Stimulated activated naive CD8-positive, alpha-beta T cell treated with anti-CD3 and anti-CD28 coated beads, Interleukin-15, Interleukin-2, amounts not matched to agents 100 ng/mL and 50 ng/mL, for 24 hours (primary cell): Measurements from ENCODE around the gene ZBTB32.
"Not testable (repeated sequence)": the region's sequence is repeated elsewhere in the genome, so short reads cannot be mapped to it uniquely, and the experiment has no call there.

Source experiments
- H3K27ac Mint-ChIP-seq: one replicate; pipeline ENCODE4 v1.8.0; 2021; ENCODE audit warnings: mild to moderate bottlenecking, mixed read lengths
- H3K27me3 Mint-ChIP-seq: one replicate; pipeline ENCODE4 v1.8.0; 2021; ENCODE audit warnings: mixed read lengths
- H3K36me3 Mint-ChIP-seq: one replicate; pipeline ENCODE4 v1.8.0; 2021; ENCODE audit warnings: low read depth, mixed read lengths
- H3K4me1 Mint-ChIP-seq: one replicate; pipeline ENCODE4 v1.8.0; 2021; ENCODE audit warnings: low read depth, mixed read lengths
- H3K4me3 Mint-ChIP-seq: one replicate; pipeline ENCODE4 v1.8.0; 2021; ENCODE audit warnings: mild to moderate bottlenecking, mixed read lengths
- H3K9me3 Mint-ChIP-seq: one replicate; pipeline ENCODE4 v1.8.0; 2021; ENCODE audit warnings: mixed read lengths

The ZBTB32 gene

DNA sequence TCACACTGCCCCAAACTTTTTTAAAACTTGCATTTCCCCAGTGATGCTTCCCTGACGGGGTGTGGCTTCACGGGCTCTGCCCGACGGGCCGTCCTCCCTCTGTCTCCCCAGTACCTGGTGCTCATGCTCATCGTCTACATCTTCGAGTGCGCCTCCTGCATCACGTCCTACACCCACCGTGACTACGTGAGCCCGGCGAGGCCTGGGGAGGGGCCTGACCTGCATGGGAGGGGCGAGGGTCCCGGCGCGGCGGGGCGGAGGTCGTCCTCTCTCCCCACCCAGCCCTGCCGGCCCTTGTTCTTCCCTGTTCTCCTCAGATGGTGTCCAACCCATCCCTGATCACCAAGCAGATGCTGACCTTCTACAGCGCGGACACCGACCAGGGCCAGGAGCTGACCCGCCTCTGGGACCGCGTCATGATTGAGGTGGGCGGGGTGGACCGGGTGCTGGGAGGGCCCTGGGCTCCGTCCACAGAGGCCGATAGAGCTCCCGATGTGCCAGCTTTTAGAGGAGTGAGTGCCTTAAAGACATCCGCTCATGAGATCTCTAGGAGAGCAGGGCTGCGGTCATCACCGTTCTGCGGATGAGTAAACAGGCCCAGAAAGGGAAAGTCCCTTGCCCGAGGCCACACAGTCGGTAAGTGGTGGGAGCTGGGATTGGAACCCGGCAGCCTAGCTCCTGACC is 31.1 kb upstream of the ZBTB32 start:
- peaks cover 9% of the 10 kb centered on the region for H3K4me1 Mint-ChIP-seq
- H3K4me3 Mint-ChIP-seq, result peak overlapping the region; percentile 65
- peaks cover 42% of the 10 kb centered on the region for H3K27me3 Mint-ChIP-seq
- peak overlapping the region; percentile 52 for H3K27ac Mint-ChIP-seq
- no peaks in the 10 kb centered on the region for H3K9me3 Mint-ChIP-seq
- no peaks in the 10 kb centered on the region for H3K36me3 Mint-ChIP-seq

GRCh38 chr19:35675589-35676140 is 28.7 kb upstream of the ZBTB32 start:
- no peak overlapping the region for H3K27ac Mint-ChIP-seq
- H3K4me1 Mint-ChIP-seq, result peaks cover 9% of the 10 kb centered on the region
- H3K9me3 Mint-ChIP-seq, result no peaks in the 10 kb centered on the region
- H3K36me3 Mint-ChIP-seq, result no peaks in the 10 kb centered on the region
- no peak overlapping the region for H3K4me3 Mint-ChIP-seq
- H3K27me3 Mint-ChIP-seq, result peaks cover 29% of the 10 kb centered on the region

DNA sequence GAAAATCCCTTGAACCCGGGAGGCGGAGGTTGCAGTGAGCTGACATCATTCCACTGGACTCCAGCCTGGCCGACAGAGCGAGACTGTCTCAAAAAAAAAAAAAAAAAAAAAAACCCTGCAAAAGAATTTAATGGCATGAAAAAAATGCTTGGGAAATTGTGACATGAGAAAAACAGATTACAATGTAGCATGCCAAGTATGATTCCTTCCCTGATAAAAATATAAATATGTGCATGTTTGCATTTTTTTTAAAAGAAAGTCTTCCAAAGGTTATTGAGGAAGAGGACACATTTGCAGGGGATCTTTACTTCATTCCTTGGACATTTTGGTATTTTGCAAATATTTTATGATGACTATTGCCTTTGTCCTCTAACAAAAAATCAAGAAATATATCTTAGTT is 14.5 kb upstream of the ZBTB32 start:
- Mint-ChIP-seq H3K36me3 (no peaks in the 10 kb centered on the region), H3K4me1 (peaks cover 8% of the 10 kb centered on the region), H3K27ac (no peak overlapping the region), H3K9me3 (no peaks in the 10 kb centered on the region), H3K27me3 (no peaks in the 10 kb centered on the region), H3K4me3 (no peak overlapping the region)

GRCh38 chr19:35691106-35691505 is 13.3 kb upstream of the ZBTB32 start:
- not testable (repeated sequence) for H3K36me3 Mint-ChIP-seq, H3K9me3 Mint-ChIP-seq, H3K27me3 Mint-ChIP-seq, H3K4me3 Mint-ChIP-seq, H3K27ac Mint-ChIP-seq, H3K4me1 Mint-ChIP-seq

DNA sequence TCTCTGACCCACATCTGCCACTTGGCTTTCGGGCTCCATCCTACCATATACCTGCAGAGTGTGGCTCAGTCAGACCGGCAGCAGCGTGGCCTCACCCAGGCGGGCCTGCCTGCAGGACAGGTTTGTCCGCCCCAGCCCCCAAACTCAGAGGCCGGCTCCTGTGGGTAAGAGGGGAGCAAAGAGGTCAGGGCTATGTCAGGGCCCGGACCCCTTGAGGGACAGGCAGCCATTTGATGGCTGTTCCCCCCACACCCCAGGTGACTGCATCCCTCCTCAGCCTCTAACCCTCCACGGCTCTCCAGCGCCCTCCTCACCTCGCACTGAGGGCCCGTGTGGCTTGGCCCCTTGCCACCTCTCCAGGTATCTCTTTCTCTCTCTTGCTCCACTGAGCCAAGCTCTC is 12.3 kb upstream of the ZBTB32 start:
- no peak overlapping the region for H3K27ac Mint-ChIP-seq
- H3K9me3 Mint-ChIP-seq, result no peaks in the 10 kb centered on the region
- no peaks in the 10 kb centered on the region for H3K27me3 Mint-ChIP-seq
- H3K4me1 Mint-ChIP-seq, result peaks cover 18% of the 10 kb centered on the region
- no peak overlapping the region for H3K4me3 Mint-ChIP-seq
- no peaks in the 10 kb centered on the region for H3K36me3 Mint-ChIP-seq

DNA sequence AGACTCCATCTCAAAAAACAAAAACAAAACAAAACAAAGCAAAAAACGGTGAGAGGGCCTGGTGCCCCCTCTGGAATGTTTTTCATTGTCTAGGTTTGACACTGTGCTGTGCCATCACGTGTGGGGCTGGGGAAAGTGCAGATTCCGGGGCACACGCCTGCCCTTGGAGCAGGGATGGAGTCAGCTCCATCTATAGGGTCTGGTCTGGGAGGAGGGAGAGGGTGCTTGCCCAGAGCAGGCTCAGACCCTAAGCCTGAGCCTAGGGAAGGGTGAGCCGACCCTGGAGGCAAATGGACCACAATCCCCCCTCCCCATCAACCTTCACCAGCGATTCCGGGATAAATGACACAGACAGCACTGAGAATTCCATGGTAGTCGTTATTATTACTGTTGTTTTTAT is 10.9 kb upstream of the ZBTB32 start:
- H3K36me3 Mint-ChIP-seq, result no peaks in the 10 kb centered on the region
- H3K4me1 Mint-ChIP-seq, result peaks cover 25% of the 10 kb centered on the region
- no peaks in the 10 kb centered on the region for H3K9me3 Mint-ChIP-seq
- no peak overlapping the region for H3K27ac Mint-ChIP-seq
- no peaks in the 10 kb centered on the region for H3K27me3 Mint-ChIP-seq
- H3K4me3 Mint-ChIP-seq, result no peak overlapping the region

GRCh38 chr19:35693835-35694599 is 10.3 kb upstream of the ZBTB32 start:
- Mint-ChIP-seq H3K9me3 (no peaks in the 10 kb centered on the region), H3K27ac (no peak overlapping the region), H3K4me3 (no peak overlapping the region), H3K4me1 (peaks cover 25% of the 10 kb centered on the region), H3K27me3 (no peaks in the 10 kb centered on the region), H3K36me3 (no peaks in the 10 kb centered on the region)

DNA sequence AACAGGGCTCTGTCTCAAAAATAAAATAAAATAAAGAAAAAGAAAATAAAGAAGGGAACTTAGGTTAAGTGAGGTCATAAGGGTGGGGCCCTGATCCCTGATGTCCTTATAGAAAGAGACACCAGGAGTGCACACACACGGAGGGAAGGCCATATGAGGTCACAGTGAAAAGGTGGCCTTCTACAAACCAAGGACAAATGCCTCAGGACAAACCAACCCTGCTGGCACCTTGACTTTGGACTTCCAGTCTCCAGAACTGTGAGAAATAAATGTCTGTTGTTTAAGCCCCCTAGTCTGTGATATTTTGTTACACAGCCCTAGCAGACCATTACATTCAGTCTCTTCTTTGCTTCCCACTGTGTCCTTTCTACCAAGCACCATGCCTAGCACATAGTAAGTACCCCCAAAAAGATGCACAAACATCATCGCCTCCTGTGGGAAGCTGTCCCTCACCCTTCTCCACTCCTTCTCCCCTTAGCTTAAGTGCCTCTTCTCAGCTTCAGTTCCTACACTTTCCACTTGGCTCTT is 8.4 kb upstream of the ZBTB32 start:
- Mint-ChIP-seq H3K9me3 (no peaks in the 10 kb centered on the region), H3K27ac (peak overlapping the region; percentile 0), H3K27me3 (no peaks in the 10 kb centered on the region), H3K4me1 (peaks cover 31% of the 10 kb centered on the region), H3K36me3 (no peaks in the 10 kb centered on the region), H3K4me3 (no peak overlapping the region)

DNA sequence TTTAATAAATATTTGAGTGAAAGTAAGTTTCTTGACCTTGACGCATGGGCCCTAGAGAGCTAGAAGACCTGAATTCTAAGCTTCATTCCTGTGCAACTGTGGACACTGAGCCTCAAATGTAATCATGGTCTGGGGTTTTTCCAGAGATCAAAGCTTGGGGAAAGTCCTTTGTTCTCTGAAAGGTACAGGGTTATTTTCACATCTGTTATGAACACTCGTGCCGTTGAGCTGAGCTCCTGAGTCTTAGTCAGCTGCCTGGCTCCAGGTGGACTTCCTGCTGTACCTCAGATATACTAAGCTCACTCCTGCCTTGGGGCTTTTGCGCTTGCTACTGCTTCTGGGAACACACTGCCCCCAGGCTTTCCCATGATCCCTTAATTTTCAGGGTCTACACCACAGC is 7.5 kb upstream of the ZBTB32 start:
- Mint-ChIP-seq H3K27ac (peak overlapping the region; percentile 55), H3K9me3 (no peaks in the 10 kb centered on the region), H3K36me3 (no peaks in the 10 kb centered on the region), H3K27me3 (no peaks in the 10 kb centered on the region), H3K4me1 (peaks cover 31% of the 10 kb centered on the region), H3K4me3 (no peak overlapping the region)

- H3K27me3 Mint-ChIP-seq, result no peaks in the 10 kb centered on the region
- H3K36me3 Mint-ChIP-seq, result no peaks in the 10 kb centered on the region
- H3K9me3 Mint-ChIP-seq, result no peaks in the 10 kb centered on the region
- H3K4me3 Mint-ChIP-seq, result peak overlapping the region; percentile 96
- H3K4me1 Mint-ChIP-seq, result peaks cover 17% of the 10 kb centered on the region
- peak overlapping the region; percentile 94 for H3K27ac Mint-ChIP-seq
Measured at GRCh38 chr19:35702223-35703012, 1.9 kb upstream of the ZBTB32 start.

GRCh38 chr19:35703343-35703742 is 1.0 kb upstream of the ZBTB32 start:
- H3K9me3 Mint-ChIP-seq, result no peaks in the 10 kb centered on the region
- no peaks in the 10 kb centered on the region for H3K36me3 Mint-ChIP-seq
- H3K4me1 Mint-ChIP-seq, result peaks cover 18% of the 10 kb centered on the region
- H3K4me3 Mint-ChIP-seq, result no peak overlapping the region
- no peak overlapping the region for H3K27ac Mint-ChIP-seq
- no peaks in the 10 kb centered on the region for H3K27me3 Mint-ChIP-seq

DNA sequence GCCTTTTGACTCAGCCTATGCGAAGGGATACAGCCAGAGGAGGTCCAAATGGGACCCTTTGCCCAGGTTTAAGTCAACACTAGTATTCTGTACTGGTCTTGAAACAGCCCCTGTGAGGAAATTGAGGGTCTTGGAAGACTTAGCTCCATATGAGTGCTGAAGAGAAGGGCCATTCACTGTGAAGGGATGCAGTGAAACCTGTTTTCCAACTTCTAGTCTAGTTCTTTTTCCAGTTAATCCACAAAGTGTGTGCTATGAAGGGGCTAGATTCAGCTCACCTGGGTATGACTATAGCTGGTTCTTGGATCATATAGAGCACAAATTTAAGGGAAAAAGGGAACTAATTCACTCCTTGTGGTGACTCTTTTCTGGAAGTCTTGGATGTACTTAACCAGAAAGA is 4.0 kb downstream of the ZBTB32 start:
- no peak overlapping the region for H3K27ac Mint-ChIP-seq

DNA sequence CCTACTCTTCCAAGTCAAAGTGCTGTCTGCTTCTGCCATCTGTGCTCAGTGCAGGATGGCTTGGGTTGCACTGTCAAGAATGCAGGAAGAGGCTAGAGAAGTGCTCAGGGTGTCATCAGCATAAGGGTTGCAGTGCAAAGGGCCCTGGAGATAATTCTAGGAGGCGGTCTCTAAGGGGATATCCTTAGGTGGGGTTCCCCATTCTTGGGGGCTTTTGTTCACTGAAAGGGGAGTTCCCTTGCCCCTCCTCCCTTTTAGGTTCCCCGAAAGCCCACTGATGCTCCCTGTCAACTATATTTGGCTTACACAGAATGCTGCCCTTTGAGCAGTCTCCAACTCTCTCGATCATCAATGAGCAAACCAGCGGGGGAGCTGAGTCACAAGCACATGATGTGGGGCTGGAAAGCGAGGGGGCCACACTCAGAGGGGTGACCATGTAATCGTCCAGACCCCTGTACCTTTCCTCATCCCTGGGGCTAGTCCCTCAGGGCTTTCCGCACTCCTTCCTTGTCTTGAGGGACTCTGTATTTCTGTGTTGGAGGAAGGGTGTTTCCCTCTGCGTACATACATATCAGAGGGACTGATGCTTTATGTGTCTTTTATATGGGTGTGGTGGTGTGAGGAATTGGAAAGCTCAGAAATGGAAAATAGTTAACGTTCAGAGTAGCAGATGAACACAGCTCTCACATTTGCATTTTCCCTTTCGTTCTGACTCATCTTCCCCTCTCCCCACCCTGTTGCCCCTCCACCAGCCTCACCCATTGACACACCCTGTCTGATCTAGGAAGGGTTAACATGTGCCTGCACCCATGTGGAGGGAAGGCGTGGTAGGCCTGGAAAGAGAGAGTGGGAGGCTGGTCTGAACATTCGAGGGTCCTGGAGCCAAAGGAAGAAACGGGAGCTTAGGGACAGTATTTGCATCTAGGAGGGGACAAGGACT is 6.7 kb downstream of the ZBTB32 start:
- Mint-ChIP-seq H3K36me3 (peaks cover 33% of the 10 kb centered on the region), H3K9me3 (no peaks in the 10 kb centered on the region), H3K4me1 (peaks cover 52% of the 10 kb centered on the region), H3K27me3 (no peaks in the 10 kb centered on the region), H3K4me3 (peak overlapping the region; percentile 69), H3K27ac (peak overlapping the region; percentile 99)

More for the DNA sequence above, 4.0 kb downstream of the ZBTB32 start:
- peaks cover 45% of the 10 kb centered on the region for H3K4me1 Mint-ChIP-seq
- no peaks in the 10 kb centered on the region for H3K27me3 Mint-ChIP-seq
- H3K9me3 Mint-ChIP-seq, result no peaks in the 10 kb centered on the region
- no peak overlapping the region for H3K4me3 Mint-ChIP-seq
- H3K36me3 Mint-ChIP-seq, result peaks cover 6% of the 10 kb centered on the region
